Esophagus (tissue), 2 donors: Measurements from ENCODE around the gene ADAMTS2. TPM values are rescaled to one million over a fixed set of nuclear protein-coding genes. Genes with fewer than 3 reads are reported as not detected.

Experiments
- H3K27ac ChIP-seq, 2 donors: one replicate each; pipeline ENCODE4 v1.5.1; 2013; ENCODE audit warnings: low read depth in 2 of 2, mild to moderate bottlenecking in 2 of 2, inconsistent platforms in 1 of 2, low read length in 1 of 2, moderate library complexity in 1 of 2
- H3K27me3 ChIP-seq, 2 donors: one replicate each; pipeline ENCODE4 v1.6.1; 2013; ENCODE audit warnings: low read length in 2 of 2, control low read depth in 1 of 2, mild to moderate bottlenecking in 1 of 2; ENCODE audit not compliant: insufficient read depth in 2 of 2, control insufficient read depth in 1 of 2
- H3K36me3 ChIP-seq, 2 donors: one replicate each; pipeline ENCODE4 v1.6.1; 2013; ENCODE audit warnings: low read length in 1 of 2; ENCODE audit not compliant: control insufficient read depth in 2 of 2, insufficient read depth in 2 of 2
- H3K4me1 ChIP-seq, 2 donors: one replicate each; pipeline ENCODE4 v1.6.1; 2013; ENCODE audit warnings: low read length in 1 of 2; ENCODE audit not compliant: control insufficient read depth in 2 of 2, insufficient read depth in 2 of 2
- H3K4me3 ChIP-seq, 2 donors: one replicate each; pipeline ENCODE4 v1.5.1; 2013; ENCODE audit warnings: low read length in 2 of 2, mild to moderate bottlenecking in 2 of 2, low read depth in 1 of 2, moderate library complexity in 1 of 2
- H3K9me3 ChIP-seq, 2 donors: one replicate each; pipeline ENCODE4 v1.6.1; 2013; ENCODE audit warnings: mild to moderate bottlenecking in 2 of 2, low read depth in 1 of 2, low read length in 1 of 2, moderate library complexity in 1 of 2; ENCODE audit not compliant: control insufficient read depth in 2 of 2, insufficient read depth in 1 of 2
- WGBS, 2 donors: extraction: QIAGEN DNeasy Blood & Tissue Kit; methylation state at CpG; one replicate each; pipeline ENCODE4 v1.1.7; 2013; 5-methylcytosine and 5-hydroxymethylcytosine counted together
- polyA plus RNA-seq, 2 donors: library from polyadenylated mRNA; stranded (reverse); fragments of 200-250 nt; gene quantifications; one replicate each; pipeline ENCODE4 v1.2.3, GENCODE V29; 2013
- donor health status: healthy with polysubstance abuse.
- donor health status: Bipolar disorder and iron deficiency.

Gene ADAMTS2
- polyA plus RNA-seq, 2 donors = 1.4 to 1.5 TPM

GRCh38 chr5:179294891-179295777 lies 50.1 kb downstream of the ADAMTS2 start:
- peaks cover 0 to 2% of the 10 kb centered on the region in 2 donors for H3K9me3 ChIP-seq
- WGBS, 2 donors = 67% methylated on average over 19 of the region's 19 CpGs
- no peak overlapping the region for H3K27ac ChIP-seq
- H3K36me3 ChIP-seq = no peaks in the 10 kb centered on the region
- peaks cover 0 to 1% of the 10 kb centered on the region in 2 donors for H3K4me1 ChIP-seq
- no peaks in the 10 kb centered on the region for H3K27me3 ChIP-seq
- no peak overlapping the region for H3K4me3 ChIP-seq

DNA sequence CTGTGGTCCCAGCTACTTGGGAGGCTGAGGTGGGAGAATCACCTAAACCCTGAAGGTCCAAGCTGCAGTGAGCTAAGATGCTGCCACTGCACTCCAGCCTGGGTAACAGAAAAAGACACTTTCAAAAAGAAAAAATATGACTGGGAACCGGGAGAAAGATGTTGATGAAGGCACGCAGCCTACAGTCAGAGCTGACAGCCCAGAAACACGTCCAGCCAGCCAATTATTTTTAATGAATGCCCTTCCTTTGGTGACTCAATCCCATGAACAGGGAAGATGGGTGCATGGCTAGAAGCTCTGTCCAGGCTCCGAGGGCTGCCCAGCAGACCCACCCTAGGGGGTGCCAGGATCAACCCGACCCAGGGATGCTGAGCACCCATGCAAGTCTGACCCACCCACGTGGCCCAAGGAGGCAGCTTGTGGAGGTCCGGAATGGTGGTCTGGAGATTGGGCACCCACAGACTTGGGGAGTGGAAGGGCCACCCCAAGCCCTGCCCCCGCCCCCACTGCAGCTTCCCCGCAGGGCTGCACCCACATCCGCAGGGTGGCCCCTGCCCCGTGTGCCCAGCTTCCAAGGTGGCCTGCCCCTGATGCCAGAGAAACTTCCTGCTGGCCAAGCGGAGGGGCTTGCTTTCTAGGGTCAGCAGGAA lies 51.0 kb downstream of the ADAMTS2 start:
- Histone ChIP-seq H3K4me3 (no peak overlapping the region), H3K9me3 (peaks cover 0 to 2% of the 10 kb centered on the region in 2 donors), H3K36me3 (no peaks in the 10 kb centered on the region), H3K4me1 (peaks cover 0 to 1% of the 10 kb centered on the region in 2 donors), H3K27me3 (no peaks in the 10 kb centered on the region), H3K27ac (no peak overlapping the region)
- WGBS, 2 donors = 87 to 88% methylated on average over 12 of the region's 12 CpGs

DNA sequence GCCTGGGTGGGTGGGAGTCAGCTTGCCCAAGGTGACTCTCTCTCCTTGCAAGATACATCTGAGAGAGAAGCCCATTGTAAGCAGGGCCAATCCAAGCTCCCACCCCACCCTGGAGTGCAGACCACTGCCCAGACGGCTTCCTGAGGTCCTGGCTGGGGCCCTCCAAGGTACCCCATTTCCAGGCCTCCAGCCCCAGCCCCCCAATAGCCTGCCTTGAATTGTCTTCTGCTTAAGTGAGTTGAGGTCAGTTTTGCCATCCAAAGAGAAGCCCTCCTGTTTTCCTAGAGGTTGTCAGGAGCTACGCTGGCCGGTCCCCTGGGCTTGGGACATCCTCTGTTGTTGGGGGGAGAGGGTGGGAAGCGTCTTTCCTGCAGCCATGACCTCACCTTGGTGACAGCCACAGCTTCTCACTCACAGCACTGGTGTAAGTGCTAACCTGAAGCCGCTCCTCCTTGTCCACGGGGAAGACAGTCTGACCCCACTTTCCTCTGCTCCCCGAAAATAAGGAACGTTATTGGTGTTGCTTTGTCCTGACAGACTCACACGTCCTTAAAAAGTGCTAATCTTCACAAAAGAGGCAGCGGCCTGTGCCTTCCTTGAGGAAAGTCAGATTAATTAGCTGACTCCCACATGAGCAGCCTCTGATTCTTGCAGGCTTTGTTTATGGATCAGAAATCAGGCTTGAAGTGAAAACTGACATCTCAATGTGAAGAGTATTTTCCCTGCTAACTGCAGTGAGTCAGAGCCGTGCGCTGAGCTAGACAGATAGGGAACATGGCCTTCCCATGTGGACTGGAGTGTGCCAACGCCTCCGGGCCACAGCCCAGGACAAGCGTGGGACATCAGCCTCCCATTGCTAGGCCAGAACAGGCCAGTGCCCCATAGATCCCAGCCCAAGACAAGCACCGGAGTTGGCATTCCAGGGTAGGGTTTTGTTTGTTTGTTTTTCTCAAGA lies 52.3 kb downstream of the ADAMTS2 start:
- 82 to 83% methylated on average over 16 of the region's 16 CpGs for WGBS, 2 donors
- H3K27ac ChIP-seq = no peak overlapping the region

DNA sequence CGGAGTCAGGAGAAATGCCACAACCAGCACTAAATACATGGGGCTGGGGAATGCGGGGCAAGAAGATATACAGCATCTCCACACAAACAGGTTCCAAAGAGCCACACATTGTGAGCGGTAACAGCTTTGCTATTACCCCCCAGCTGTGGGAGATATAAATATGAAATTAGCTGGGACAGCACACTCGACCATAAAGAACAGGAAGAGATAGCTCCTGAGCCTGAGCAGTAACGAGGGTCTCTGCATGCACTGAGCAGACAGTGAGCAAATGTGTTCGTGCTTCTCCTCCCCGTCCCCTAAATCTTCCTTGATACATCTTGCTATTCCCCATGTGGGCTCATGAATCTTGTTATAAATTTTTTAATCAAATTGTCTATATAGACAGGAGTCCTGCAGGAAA lies 53.1 kb downstream of the ADAMTS2 start:
- 89% methylated on average over 7 of the region's 7 CpGs for WGBS, 2 donors

More for the DNA sequence above, 52.3 kb downstream of the ADAMTS2 start:
- H3K36me3 ChIP-seq = no peaks in the 10 kb centered on the region
- H3K9me3 ChIP-seq = peaks cover 0 to 2% of the 10 kb centered on the region in 2 donors
- no peaks in the 10 kb centered on the region for H3K27me3 ChIP-seq
- H3K4me1 ChIP-seq = peaks cover 0 to 1% of the 10 kb centered on the region in 2 donors
- H3K4me3 ChIP-seq = no peak overlapping the region

DNA sequence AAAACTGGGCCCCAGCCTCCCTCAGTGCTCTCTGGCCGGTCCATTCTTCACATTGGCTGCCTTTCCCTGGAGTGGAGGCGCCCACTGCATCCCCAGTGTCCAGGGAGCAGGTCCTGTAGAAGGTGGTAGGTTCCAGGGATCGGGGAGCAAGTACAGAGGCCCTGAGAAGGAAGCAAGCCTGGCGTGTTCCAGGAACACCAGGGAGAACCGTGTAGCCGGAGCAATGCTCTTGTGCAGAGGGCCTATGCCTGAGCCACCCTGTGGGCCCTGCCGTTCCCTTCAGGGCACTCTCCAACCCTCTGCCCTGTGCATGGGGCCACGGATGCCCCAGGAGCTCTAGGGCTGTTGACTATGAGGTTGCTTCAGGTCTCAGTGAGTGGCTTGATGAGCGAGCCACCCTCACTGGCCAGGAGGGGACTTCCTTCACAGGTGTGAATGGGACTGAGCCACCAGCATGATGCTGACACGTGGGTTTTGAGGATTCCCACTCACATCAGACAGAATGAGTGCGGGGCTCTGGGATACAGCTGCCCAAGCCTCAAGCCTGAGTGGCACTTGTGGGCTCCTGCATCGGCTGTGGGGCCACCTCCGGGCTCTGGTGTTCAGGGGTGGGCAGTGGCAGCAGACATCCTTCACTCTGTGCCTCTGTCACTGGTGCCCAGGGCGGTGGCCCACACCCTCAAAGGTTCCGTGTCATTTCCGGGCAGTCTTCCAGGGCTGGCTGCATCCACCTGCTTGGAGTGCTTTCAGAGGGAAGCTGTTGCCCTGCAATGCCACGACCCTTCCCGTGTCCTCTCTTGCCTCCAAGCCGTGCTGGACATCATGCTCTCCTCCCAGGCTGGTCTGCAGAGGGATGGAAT lies 54.4 kb downstream of the ADAMTS2 start:
- no peaks in the 10 kb centered on the region for H3K27me3 ChIP-seq
- H3K4me3 ChIP-seq = no peak overlapping the region
- H3K4me1 ChIP-seq = no peaks in the 10 kb centered on the region
- H3K36me3 ChIP-seq = no peaks in the 10 kb centered on the region
- WGBS, 2 donors = 72 to 73% methylated on average over 19 of the region's 19 CpGs
- H3K27ac ChIP-seq = no peak overlapping the region
- no peaks in the 10 kb centered on the region for H3K9me3 ChIP-seq

More for the DNA sequence above, 53.1 kb downstream of the ADAMTS2 start:
- peaks cover 0 to 2% of the 10 kb centered on the region in 2 donors for H3K9me3 ChIP-seq
- H3K4me1 ChIP-seq = no peaks in the 10 kb centered on the region
- H3K36me3 ChIP-seq = no peaks in the 10 kb centered on the region
- no peak overlapping the region for H3K27ac ChIP-seq
- no peaks in the 10 kb centered on the region for H3K27me3 ChIP-seq
- H3K4me3 ChIP-seq = no peak overlapping the region

DNA sequence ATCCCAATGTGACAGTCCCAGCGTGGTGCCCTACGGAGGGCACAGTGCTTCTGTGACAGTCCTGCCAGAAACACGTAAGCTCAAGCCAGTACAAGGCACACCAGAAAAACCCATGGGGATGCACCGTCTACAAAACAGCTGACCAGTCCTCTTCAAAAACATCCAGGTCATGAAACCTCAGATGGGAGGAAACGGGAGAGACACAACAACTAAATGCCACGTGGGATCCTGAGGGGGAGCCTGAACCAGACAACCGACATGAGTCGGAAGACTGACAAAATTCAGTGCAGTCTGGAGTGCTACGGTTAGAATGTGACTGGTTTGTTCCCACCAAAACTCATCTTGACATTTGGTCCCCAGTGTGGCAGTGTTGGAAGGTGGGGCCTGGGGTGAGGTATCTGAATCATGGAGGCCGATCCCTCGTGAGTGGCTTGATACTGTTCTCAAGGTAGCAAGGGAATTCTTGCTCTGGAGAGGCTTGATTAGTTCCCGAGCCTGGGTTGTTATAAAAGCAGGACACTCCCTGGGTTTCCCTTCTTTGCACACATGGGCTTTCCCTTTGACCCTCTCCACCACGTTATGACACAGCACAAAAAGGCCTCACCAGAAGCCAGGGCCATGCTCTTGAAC lies 55.4 kb downstream of the ADAMTS2 start:
- no peak overlapping the region for H3K4me3 ChIP-seq
- no peaks in the 10 kb centered on the region for H3K4me1 ChIP-seq
- WGBS, 2 donors = 81 to 87% methylated on average over 13 of the region's 13 CpGs
- H3K27me3 ChIP-seq = no peaks in the 10 kb centered on the region
- no peaks in the 10 kb centered on the region for H3K36me3 ChIP-seq
- H3K9me3 ChIP-seq = no peaks in the 10 kb centered on the region
- H3K27ac ChIP-seq = no peak overlapping the region

DNA sequence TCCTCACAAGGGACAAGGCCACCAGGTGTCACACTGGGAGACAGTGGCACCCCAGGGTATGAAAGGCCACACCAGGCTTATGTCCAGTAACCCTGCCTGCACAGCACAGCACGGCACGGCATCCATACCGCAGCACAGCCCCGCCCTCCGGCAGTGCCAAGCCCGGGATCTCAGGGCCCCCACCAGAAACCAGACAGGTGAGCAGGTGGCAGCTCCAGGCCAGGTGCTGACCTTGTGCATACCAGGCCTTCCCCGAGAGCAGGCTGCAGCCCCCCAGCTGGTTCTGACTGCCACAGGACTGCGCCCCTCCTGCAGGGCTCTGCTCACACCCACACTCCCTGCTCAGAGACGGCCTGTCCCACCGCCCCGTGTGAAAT lies 56.5 kb downstream of the ADAMTS2 start:
- Histone ChIP-seq H3K27me3 (no peaks in the 10 kb centered on the region), H3K4me1 (no peaks in the 10 kb centered on the region), H3K27ac (no peak overlapping the region), H3K9me3 (no peaks in the 10 kb centered on the region), H3K4me3 (no peak overlapping the region), H3K36me3 (no peaks in the 10 kb centered on the region)
- 84 to 88% methylated on average over 10 to 11 of the region's 11 CpGs for WGBS, 2 donors

GRCh38 chr5:179288101-179288808 lies 57.0 kb downstream of the ADAMTS2 start:
- H3K9me3 ChIP-seq = no peaks in the 10 kb centered on the region
- no peaks in the 10 kb centered on the region for H3K27me3 ChIP-seq
- no peak overlapping the region for H3K4me3 ChIP-seq
- H3K36me3 ChIP-seq = no peaks in the 10 kb centered on the region
- WGBS, 2 donors = 80 to 82% methylated on average over 20 to 21 of the region's 21 CpGs
- H3K4me1 ChIP-seq = no peaks in the 10 kb centered on the region
- no peak overlapping the region for H3K27ac ChIP-seq
